ENCODE data around the gene XYLT2.

DNA sequence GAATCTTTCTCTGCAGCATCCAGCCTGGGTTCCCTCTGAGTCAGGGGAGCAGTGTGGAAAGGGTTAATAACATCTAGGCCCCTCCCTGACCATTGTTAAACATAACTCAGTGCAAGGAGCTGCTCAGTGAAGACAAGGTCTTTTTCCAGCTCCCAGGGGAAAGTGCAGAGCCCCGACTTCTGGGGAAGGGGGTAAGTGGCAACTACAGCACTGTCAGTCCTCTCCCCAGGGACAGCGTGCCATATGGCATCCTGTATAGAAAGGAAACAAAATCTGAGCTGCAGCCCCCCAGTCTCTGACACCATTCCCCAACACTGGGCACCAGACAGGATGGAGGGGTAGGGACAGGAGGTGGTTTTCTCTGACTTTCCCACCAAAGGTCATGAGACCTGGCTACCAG, 19.2 kb downstream of the XYLT2 start:
- no peak for TF ChIP-seq POLR2A (IDR thresholded peaks at IDR 0.05)
- TF ChIP-seq, protein P1, sequence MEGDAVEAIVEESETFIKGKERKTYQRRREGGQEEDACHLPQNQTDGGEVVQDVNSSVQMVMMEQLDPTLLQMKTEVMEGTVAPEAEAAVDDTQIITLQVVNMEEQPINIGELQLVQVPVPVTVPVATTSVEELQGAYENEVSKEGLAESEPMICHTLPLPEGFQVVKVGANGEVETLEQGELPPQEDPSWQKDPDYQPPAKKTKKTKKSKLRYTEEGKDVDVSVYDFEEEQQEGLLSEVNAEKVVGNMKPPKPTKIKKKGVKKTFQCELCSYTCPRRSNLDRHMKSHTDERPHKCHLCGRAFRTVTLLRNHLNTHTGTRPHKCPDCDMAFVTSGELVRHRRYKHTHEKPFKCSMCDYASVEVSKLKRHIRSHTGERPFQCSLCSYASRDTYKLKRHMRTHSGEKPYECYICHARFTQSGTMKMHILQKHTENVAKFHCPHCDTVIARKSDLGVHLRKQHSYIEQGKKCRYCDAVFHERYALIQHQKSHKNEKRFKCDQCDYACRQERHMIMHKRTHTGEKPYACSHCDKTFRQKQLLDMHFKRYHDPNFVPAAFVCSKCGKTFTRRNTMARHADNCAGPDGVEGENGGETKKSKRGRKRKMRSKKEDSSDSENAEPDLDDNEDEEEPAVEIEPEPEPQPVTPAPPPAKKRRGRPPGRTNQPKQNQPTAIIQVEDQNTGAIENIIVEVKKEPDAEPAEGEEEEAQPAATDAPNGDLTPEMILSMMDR (IDR thresholded peaks at IDR 0.05) = no peak
- TF ChIP-seq POLR2AphosphoS5 (IDR thresholded peaks at IDR 0.05) = no peak

Measured in stomach (tissue), 4 donors.